Endothelial cell (in vitro differentiated cells): ENCODE data around the gene NUTM2F. TPM values are rescaled to one million over a fixed set of nuclear protein-coding genes. Genes with fewer than 3 reads are reported as not detected.

Experiments
- DNase-seq: peaks from one replicate; pipeline ENCODE4 v3.0.0; 2021; ENCODE audit warnings: low spot score
- H3K27ac Mint-ChIP-seq: one replicate; pipeline ENCODE4 v1.8.0; 2021; ENCODE audit warnings: mixed read lengths, inconsistent platforms; ENCODE audit not compliant: unreplicated experiment
- H3K27me3 Mint-ChIP-seq: one replicate; pipeline ENCODE4 v1.8.0; 2021; ENCODE audit warnings: mild to moderate bottlenecking, moderate library complexity, mixed read lengths, inconsistent platforms; ENCODE audit not compliant: unreplicated experiment
- H3K36me3 Mint-ChIP-seq: one replicate; pipeline ENCODE4 v1.8.0; 2021; ENCODE audit warnings: mild to moderate bottlenecking, low read depth, mixed read lengths, inconsistent platforms; ENCODE audit not compliant: unreplicated experiment
- H3K4me1 Mint-ChIP-seq: one replicate; pipeline ENCODE4 v1.8.0; 2021; ENCODE audit warnings: mild to moderate bottlenecking, mixed read lengths, inconsistent platforms; ENCODE audit not compliant: unreplicated experiment
- H3K4me3 Mint-ChIP-seq: one replicate; pipeline ENCODE4 v1.8.0; 2021; ENCODE audit warnings: mild to moderate bottlenecking, mixed read lengths, inconsistent platforms; ENCODE audit not compliant: unreplicated experiment
- H3K9me3 Mint-ChIP-seq: one replicate; pipeline ENCODE4 v1.8.0; 2021; ENCODE audit warnings: mixed read lengths, inconsistent platforms; ENCODE audit not compliant: unreplicated experiment
- CTCF ChIP-seq: fragments of 200-600 bp; sonication (generic); IDR thresholded peaks from one replicate; pipeline ENCODE4 v1.5.0; 2021; ENCODE audit warnings: antibody characterized with exemption; ENCODE audit not compliant: unreplicated experiment
- total RNA-seq: library from RNA; stranded (reverse); fragmentation: NEBNext Ultra II Directional; extraction: Animal tissue kit (Norgen Biotek cat#: 25700); gene quantifications from one replicate; pipeline ENCODE4 v1.2.1, GENCODE V29; 2021; ENCODE audit not compliant: unreplicated experiment

The NUTM2F gene
- total RNA-seq, 1 donor from 2014 or later: not detected

GRCh38 chr9:94289691-94290090 is 38.8 kb downstream of the NUTM2F start:
- Mint-ChIP-seq H3K4me1 (peaks cover 7% of the 10 kb centered on the region), H3K27ac (no peak overlapping the region), H3K9me3 (no peaks in the 10 kb centered on the region), H3K27me3 (peaks cover 2% of the 10 kb centered on the region), H3K4me3 (no peak overlapping the region), H3K36me3 (peaks cover 25% of the 10 kb centered on the region)
- DNase-seq: no peak
- TF ChIP-seq CTCF: no peak

GRCh38 chr9:94287877-94288513 is 40.4 kb downstream of the NUTM2F start:
- Mint-ChIP-seq H3K27me3 (peaks cover 2% of the 10 kb centered on the region), H3K36me3 (peaks cover 25% of the 10 kb centered on the region), H3K27ac (no peak overlapping the region), H3K4me1 (peaks cover 7% of the 10 kb centered on the region), H3K9me3 (no peaks in the 10 kb centered on the region), H3K4me3 (peak overlapping the region; percentile 26)
- TF ChIP-seq CTCF: no peak
- DNase-seq: no peak

- Mint-ChIP-seq H3K27ac (no peak overlapping the region), H3K27me3 (peaks cover 2% of the 10 kb centered on the region), H3K4me1 (peaks cover 9% of the 10 kb centered on the region), H3K36me3 (peaks cover 21% of the 10 kb centered on the region), H3K4me3 (no peak overlapping the region), H3K9me3 (no peaks in the 10 kb centered on the region)
- DNase-seq: no peak
- no peak for TF ChIP-seq CTCF
These were observed 42.3 kb downstream of the NUTM2F start for GRCh38 chr9:94286116-94286515.

- H3K9me3 Mint-ChIP-seq: peaks cover 10% of the 10 kb centered on the region
- no peak for TF ChIP-seq CTCF
- H3K27ac Mint-ChIP-seq: no peak overlapping the region
- peaks cover 42% of the 10 kb centered on the region for H3K36me3 Mint-ChIP-seq
- no peak overlapping the region for H3K4me3 Mint-ChIP-seq
- peaks cover 10% of the 10 kb centered on the region for H3K4me1 Mint-ChIP-seq
- no peak for DNase-seq
- no peaks in the 10 kb centered on the region for H3K27me3 Mint-ChIP-seq
These were observed 47.3 kb downstream of the NUTM2F start for GRCh38 chr9:94281101-94281500.

GRCh38 chr9:94280409-94280989 is 47.9 kb downstream of the NUTM2F start:
- Mint-ChIP-seq H3K4me1 (peaks cover 10% of the 10 kb centered on the region), H3K36me3 (peaks cover 40% of the 10 kb centered on the region), H3K9me3 (peaks cover 10% of the 10 kb centered on the region), H3K27me3 (no peaks in the 10 kb centered on the region), H3K4me3 (peak overlapping the region; percentile 79), H3K27ac (no peak overlapping the region)
- DNase-seq: no peak
- TF ChIP-seq CTCF: no peak
